Sciatic nerve (tissue), 2 donors: ENCODE measurements around the gene ITGB3. TPM values are rescaled to one million over a fixed set of nuclear protein-coding genes. Genes with fewer than 3 reads are reported as not detected.

Experiments
- ATAC-seq: fragments of 200-7000 bp; cut with Tn5 transposase; one replicate; pipeline ENCODE4 v1.9.1; 2020; ENCODE audit warnings: mild to moderate bottlenecking, moderate library complexity
- DNase-seq: peaks from one replicate; pipeline ENCODE4 v3.0.0-alpha.2; 2020; ENCODE audit warnings: low spot score
- intact Hi-C: fragments of 100-400 bp; cut with DNase I; formaldehyde crosslinking; loops from one replicate; pipeline ENCODE4 v1.14.2; 2022
- total RNA-seq: library from RNA; stranded (reverse); fragmentation: NEBNext Ultra II Directional; extraction: Animal tissue kit (Norgen Biotek cat#: 25700); gene quantifications from one replicate; pipeline ENCODE4 v1.2.1, GENCODE V29; 2021
- donor health status: DM: no; HTN: no; CAD: no.
- donor health status: DM: no; HTN: no; CAD: no.

ITGB3 gene
- total RNA-seq, 1 donor from 2014 or later = 30.2 TPM

GRCh38 chr17:47315451-47316266 lies 62.0 kb downstream of the ITGB3 start:
- no peak for DNase-seq
- peak; percentile 79 for ATAC-seq
- intact Hi-C loops = loop anchor here (5.0 kb wide), 1 partner anchor 83 kb away; no protein-coding TSS in a partner anchor

GRCh38 chr17:47316311-47316710 lies 62.7 kb downstream of the ITGB3 start:
- ATAC-seq (peak; percentile 83), DNase-seq (no peak)
- intact Hi-C loops = loop anchor here (5.0 kb wide), 1 partner anchor 84 kb away; no protein-coding TSS in a partner anchor

- DNase-seq (no peak), ATAC-seq (peak; percentile 64)
- intact Hi-C loops = loop anchor here (5.0 kb wide), 1 partner anchor 85 kb away; no protein-coding TSS in a partner anchor
Measured at GRCh38 chr17:47317119-47317518, 63.5 kb downstream of the ITGB3 start.

GRCh38 chr17:47318197-47318918 lies 64.7 kb downstream of the ITGB3 start:
- DNase-seq (no peak), ATAC-seq (no peak)
- intact Hi-C loops = loop anchor here (5.0 kb wide), 1 partner anchor 86 kb away; no protein-coding TSS in a partner anchor

- ATAC-seq (no peak), DNase-seq (no peak)
- intact Hi-C loops = no loop called here
Measured at GRCh38 chr17:47320879-47321502, 67.4 kb downstream of the ITGB3 start.

- DNase-seq (peak; percentile 93), ATAC-seq (peak; percentile 98)
- intact Hi-C loops = no loop called here
Measured at GRCh38 chr17:47323382-47324223, 70.0 kb downstream of the ITGB3 start, which contains the start of gene EFCAB13. TSS of gene EFCAB13 (plus strand) at chr17:47323955. CDS start at chr17:47328354, 4,399 bp downstream.

- ATAC-seq = peak; percentile 80
- intact Hi-C loops = no loop called here
- peak; percentile 79 for DNase-seq
Measured at GRCh38 chr17:47324224-47325020, 70.8 kb downstream of the ITGB3 start.

- DNase-seq = no peak
Measured at GRCh38 chr17:47325176-47325575, 71.5 kb downstream of the ITGB3 start.

GRCh38 chr17:47330548-47330947 lies 76.9 kb downstream of the ITGB3 start:
- ATAC-seq (no peak), DNase-seq (no peak)
- intact Hi-C loops = no loop called here

More at GRCh38 chr17:47325176-47325575, 71.5 kb downstream of the ITGB3 start:
- intact Hi-C loops = no loop called here
- no peak for ATAC-seq

- intact Hi-C loops = no loop called here
- ATAC-seq (no peak), DNase-seq (no peak)
Measured at GRCh38 chr17:47332287-47332686, 78.7 kb downstream of the ITGB3 start.

GRCh38 chr17:47335101-47335936 lies 81.7 kb downstream of the ITGB3 start:
- ATAC-seq (no peak), DNase-seq (no peak)
- intact Hi-C loops = no loop called here

GRCh38 chr17:47338026-47338425 lies 84.4 kb downstream of the ITGB3 start:
- DNase-seq (no peak), ATAC-seq (no peak)
- intact Hi-C loops = no loop called here

GRCh38 chr17:47352848-47353247 lies 99.2 kb downstream of the ITGB3 start:
- no peak for ATAC-seq

GRCh38 chr17:47358652-47359051 lies 105.0 kb downstream of the ITGB3 start:
- no peak for ATAC-seq
- intact Hi-C loops = no loop called here

More at GRCh38 chr17:47352848-47353247, 99.2 kb downstream of the ITGB3 start:
- DNase-seq = no peak
- intact Hi-C loops = no loop called here

More at GRCh38 chr17:47358652-47359051, 105.0 kb downstream of the ITGB3 start:
- no peak for DNase-seq
